K562 (cell line): ENCODE measurements around the gene AOC3. TPM values are rescaled to one million over a fixed set of nuclear protein-coding genes. Genes with fewer than 3 reads are reported as not detected.

Source experiments
- BCOR ChIP-seq: fragments of 450-650 bp; IDR thresholded peaks from 2 replicates; pipeline ENCODE4 v1.6.1; 2016
- CUX1 ChIP-seq: fragments of 200-800 bp; sonication (Bioruptor generic); IDR thresholded peaks from 2 replicates; pipeline ENCODE4 v1.6.1; 2016; ENCODE audit warnings: missing genetic modification characterization, missing compliant biosample characterization
- DPF2 ChIP-seq: fragments of 450-650 bp; IDR thresholded peaks from 2 replicates; pipeline ENCODE4 v1.6.1; 2016
- E2F4 ChIP-seq: sonication (generic); formaldehyde crosslinking; IDR thresholded peaks from 2 replicates; pipeline ENCODE4 v1.8.0; 2022; ENCODE audit warnings: mild to moderate bottlenecking, low read depth, missing genetic modification reagents
- HDAC6 ChIP-seq: IDR thresholded peaks from 2 replicates; pipeline ENCODE4 v1.6.1; 2012; ENCODE audit warnings: low read depth, mild to moderate bottlenecking, control low read depth, inconsistent platforms, low read length, moderate library complexity
- HMGXB4 ChIP-seq: sonication (generic); formaldehyde crosslinking; IDR thresholded peaks from 2 replicates; pipeline ENCODE4 v1.8.1; 2023; ENCODE audit warnings: mild to moderate bottlenecking, missing genetic modification reagents
- HSF4 ChIP-seq: fragments of 250-450 bp; sonication (Bioruptor Pico); IDR thresholded peaks from 2 replicates; pipeline ENCODE4 v2.1.2; 2022; ENCODE audit warnings: mild to moderate bottlenecking, moderate library complexity, borderline replicate concordance
- RNF2 ChIP-seq: sonication (generic); IDR thresholded peaks from 2 replicates; pipeline ENCODE4 v1.6.1; 2016
- SMARCA5 ChIP-seq: fragments of 450-650 bp; IDR thresholded peaks from 2 replicates; pipeline ENCODE4 v1.6.1; 2016
- TAF1 ChIP-seq: IDR thresholded peaks from 2 replicates; pipeline ENCODE4 v1.6.1; 2011; ENCODE audit warnings: mild to moderate bottlenecking, low read length, moderate library complexity; ENCODE audit not compliant: insufficient read depth, control insufficient read depth, severe bottlenecking; ENCODE audit errors: extremely low read depth
- ZBTB11 ChIP-seq, 3 experiments: fragments of 200-800 bp in 1 of 3; fragments of 250-450 bp in 1 of 3; fragments of 450-650 bp in 1 of 3; sonication (Bioruptor Pico) in 1 of 3; sonication (Bioruptor generic) in 1 of 3; formaldehyde crosslinking in 1 of 3; IDR thresholded peaks; 2 replicates each; pipeline versions ENCODE4 v1.6.1 to v1.8.0; 2016 to 2022; ENCODE audit warnings: mild to moderate bottlenecking in 2 of 3, missing genetic modification characterization in 2 of 3, missing compliant biosample characterization in 1 of 3, moderate library complexity in 1 of 3
- ZNF146 ChIP-seq: IDR thresholded peaks from one replicate; pipeline ENCODE4 v1.6.1; 2018; ENCODE audit warnings: missing compliant biosample characterization; ENCODE audit not compliant: unreplicated experiment
- ZNF165 ChIP-seq: fragments of 250-450 bp; sonication (Bioruptor Pico); IDR thresholded peaks from 2 replicates; pipeline ENCODE4 v1.4.0; 2020; ENCODE audit warnings: borderline replicate concordance
- polyA plus RNA-seq, 8 experiments: library from polyadenylated mRNA; depleted of rRNA in 4 of 8; stranded (reverse) in 5 of 8; unstranded in 3 of 8; fragments of >200 nt; fragmentation: Nextera tagmentation in 2 of 8; fragmentation: Illumina TruSeq in 1 of 8; extraction: Ambion mirVana in 2 of 8; extraction: Trizol in 1 of 8; gene quantifications; 2 replicates each; pipeline versions ENCODE4 v1.2.1 to v1.2.3, GENCODE V29; 2011 to 2014; ENCODE audit warnings: inconsistent platforms in 1 of 8, missing spikeins in 1 of 8
- total RNA-seq, 7 experiments: library from RNA; depleted of rRNA in 6 of 7; stranded (reverse); fragments of >200 nt in 6 of 7; fragmentation: Illumina TruSeq in 2 of 7; extraction: Trizol in 2 of 7; gene quantifications; 2 replicates each; pipeline versions ENCODE4 v1.2.1 to v1.2.3, GENCODE V29; 2011 to 2021; ENCODE audit warnings: low replicate concordance in 1 of 7

AOC3 gene
- total and polyA plus RNA-seq, 9 of the 15 experiments (the other 6 are each of a cell fraction or from before 2014, with no cell fraction given): 0.09 to 0.42 (median 0.22) TPM; not detected in 3

- TF ChIP-seq ZBTB11 (CRISPR knock-in tag; IDR thresholded peaks at IDR 0.05): peak; percentile 91 to 98 (median 96); a peak in 5 of 6 replicates
- peak; percentile 68; the same call in 1 of the 2 replicates for TF ChIP-seq BCOR
- peak; percentile 16; the same call in 1 of the 2 replicates for TF ChIP-seq DPF2
- TF ChIP-seq HDAC6: no peak
- TF ChIP-seq ZNF146 (CRISPR knock-in tag): no peak
- no peak for TF ChIP-seq ZNF165 (CRISPR knock-in tag)
- TF ChIP-seq HSF4 (CRISPR knock-in tag): no peak
- TF ChIP-seq RNF2: peak; percentile 45
- peak; percentile 93 for TF ChIP-seq HMGXB4 (CRISPR knock-in tag)
- TF ChIP-seq TAF1: peak; percentile 53
- TF ChIP-seq SMARCA5: no peak
- TF ChIP-seq E2F4 (CRISPR knock-in tag): no peak
- no peak for TF ChIP-seq CUX1 (CRISPR knock-in tag)
Measured at GRCh38 chr17:42832934-42833766, 17.8 kb upstream of the AOC3 start, which contains the start of gene PSME3 (continued).
